Liver (tissue), 9 donors: Measurements from ENCODE around the gene CBR4. TPM values are rescaled to one million over a fixed set of nuclear protein-coding genes. Genes with fewer than 3 reads are reported as not detected.

Experiments
- DNase-seq: peaks from one replicate; pipeline ENCODE4 v3.0.0-alpha.2; 2017; ENCODE audit warnings: low spot score
- H3K27ac ChIP-seq, 2 donors: one replicate each; pipeline ENCODE4 v1.7.0; 2013; ENCODE audit warnings: inconsistent platforms in 2 of 2, low read length in 2 of 2, control low read depth in 1 of 2, low read depth in 1 of 2, mild to moderate bottlenecking in 1 of 2
- H3K27me3 ChIP-seq, 4 donors: one replicate each; pipeline versions ENCODE4 v1.6.1 to v1.7.0; 2013; ENCODE audit warnings: low read length in 3 of 4, inconsistent platforms in 1 of 4, mild to moderate bottlenecking in 1 of 4, moderate library complexity in 1 of 4; ENCODE audit not compliant: control insufficient read depth in 4 of 4, insufficient read depth in 4 of 4
- H3K36me3 ChIP-seq, 4 donors: one replicate each; pipeline versions ENCODE4 v1.6.1 to v1.7.0; 2013; ENCODE audit warnings: low read length in 3 of 4, mild to moderate bottlenecking in 3 of 4, low read depth in 1 of 4, moderate library complexity in 1 of 4; ENCODE audit not compliant: control insufficient read depth in 4 of 4, insufficient read depth in 3 of 4
- H3K4me1 ChIP-seq, 4 donors: one replicate each; pipeline versions ENCODE4 v1.6.1 to v1.7.0; 2013; ENCODE audit warnings: low read length in 3 of 4, mild to moderate bottlenecking in 3 of 4, moderate library complexity in 1 of 4; ENCODE audit not compliant: control insufficient read depth in 4 of 4, insufficient read depth in 4 of 4
- H3K4me3 ChIP-seq, 3 donors: one replicate each; pipeline versions ENCODE4 v1.6.1 to v1.7.0; 2013; ENCODE audit warnings: low read length in 3 of 3, control low read depth in 1 of 3, low read depth in 1 of 3, mild to moderate bottlenecking in 1 of 3
- H3K9ac ChIP-seq, 2 donors: one replicate each; pipeline ENCODE4 v1.7.0; 2013; ENCODE audit warnings: low read length in 2 of 2, mild to moderate bottlenecking in 2 of 2, moderate library complexity in 2 of 2, control low read depth in 1 of 2, low read depth in 1 of 2
- H3K9me3 ChIP-seq, 4 donors: one replicate each; pipeline versions ENCODE4 v1.6.1 to v1.7.0; 2013; ENCODE audit warnings: low read length in 3 of 4; ENCODE audit not compliant: control insufficient read depth in 4 of 4
- ATF3 ChIP-seq: IDR thresholded peaks from 2 replicates; pipeline ENCODE4 v1.6.1; 2016; ENCODE audit warnings: antibody characterized with exemption
- CTCF ChIP-seq: fragments of 150-350 bp; IDR thresholded peaks from 2 replicates; pipeline ENCODE4 v1.5.1; 2017; ENCODE audit warnings: improper control_type of control experiment, low read depth, low read length; ENCODE audit not compliant: missing input control
- EGR1 ChIP-seq, 2 donors: IDR thresholded peaks; 2 replicates each; pipeline ENCODE4 v1.6.1; 2016 to 2018; ENCODE audit warnings: antibody characterized with exemption in 2 of 2, low read depth in 2 of 2
- FOXA1 ChIP-seq: IDR thresholded peaks from 2 replicates; pipeline ENCODE4 v1.6.1; 2016; ENCODE audit warnings: antibody characterized with exemption
- GABPA ChIP-seq, 2 donors: IDR thresholded peaks in 1 of 2; conservative IDR thresholded peaks in 1 of 2; 2 replicates each; pipeline ENCODE4 v1.6.1; 2016; ENCODE audit warnings: antibody characterized with exemption in 2 of 2, mild to moderate bottlenecking in 1 of 2, moderate library complexity in 1 of 2
- HNF4A ChIP-seq, 2 donors: conservative IDR thresholded peaks; 2 replicates each; pipeline ENCODE4 v1.6.1; 2016; ENCODE audit warnings: antibody characterized with exemption in 2 of 2, mild to moderate bottlenecking in 2 of 2
- HNF4G ChIP-seq: IDR thresholded peaks from 2 replicates; pipeline ENCODE4 v1.6.1; 2016; ENCODE audit warnings: antibody characterized with exemption
- JUND ChIP-seq, 2 donors: IDR thresholded peaks; 2 replicates each; pipeline ENCODE4 v1.6.1; 2016; ENCODE audit warnings: antibody characterized with exemption in 2 of 2
- MAX ChIP-seq: IDR thresholded peaks from 2 replicates; pipeline ENCODE4 v1.6.1; 2016; ENCODE audit warnings: antibody characterized with exemption
- RAD21 ChIP-seq, 2 donors: IDR thresholded peaks; 2 replicates each; pipeline ENCODE4 v1.6.1; 2016; ENCODE audit warnings: antibody characterized with exemption in 2 of 2, mild to moderate bottlenecking in 2 of 2
- REST ChIP-seq: IDR thresholded peaks from 2 replicates; pipeline ENCODE4 v1.6.1; 2016; ENCODE audit warnings: antibody characterized with exemption, mild to moderate bottlenecking
- RXRA ChIP-seq, 2 donors: IDR thresholded peaks; 2 replicates each; pipeline ENCODE4 v1.6.1; 2017 to 2018; ENCODE audit warnings: antibody characterized with exemption in 2 of 2, mild to moderate bottlenecking in 1 of 2
- SP1 ChIP-seq: IDR thresholded peaks from 2 replicates; pipeline ENCODE4 v1.6.1; 2018; ENCODE audit warnings: antibody characterized with exemption, mild to moderate bottlenecking
- TAF1 ChIP-seq: conservative IDR thresholded peaks from 2 replicates; pipeline ENCODE4 v1.6.1; 2016; ENCODE audit warnings: antibody characterized with exemption, mild to moderate bottlenecking
- YY1 ChIP-seq: IDR thresholded peaks from 2 replicates; pipeline ENCODE4 v1.6.1; 2016; ENCODE audit warnings: antibody characterized with exemption, mild to moderate bottlenecking
- ZBTB33 ChIP-seq: IDR thresholded peaks from 2 replicates; pipeline ENCODE4 v1.6.1; 2016; ENCODE audit warnings: antibody characterized with exemption
- WGBS: extraction: QIAGEN DNeasy Blood & Tissue Kit; methylation state at CpG from one replicate; pipeline ENCODE4 v1.1.7; 2013; 5-methylcytosine and 5-hydroxymethylcytosine counted together
- polyA plus RNA-seq, 2 donors: library from polyadenylated mRNA; stranded (reverse) in 1 of 2; unstranded in 1 of 2; fragments of 200-250 nt in 1 of 2; fragments of >200 nt in 1 of 2; fragmentation: Nextera tagmentation in 1 of 2; extraction: Ambion mirVana in 1 of 2; gene quantifications; one replicate each; pipeline versions ENCODE4 v1.2.1 to v1.2.3, GENCODE V29; 2013 to 2015
- total RNA-seq, 2 donors: library from RNA; depleted of rRNA; stranded (reverse); fragments of >200 nt; gene quantifications; one replicate each; pipeline ENCODE4 v1.2.3, GENCODE V29; 2014
- donor health status: healthy.
- donor health status: healthy.
- donor health status: healthy.
- donor health status: healthy.
- donor health status: healthy.

Gene CBR4
- total and polyA plus RNA-seq, 4 donors = 9.4 to 32.8 (median 22.6) TPM

- peaks cover 0 to 8% (median 8%) of the 10 kb centered on the region in 4 donors for H3K9me3 ChIP-seq
- H3K4me1 ChIP-seq = no peaks in the 10 kb centered on the region
- no peak overlapping the region for H3K9ac ChIP-seq
- no peak for DNase-seq
- WGBS = 95% methylated on average over 4 of the region's 4 CpGs
- no peak overlapping the region for H3K4me3 ChIP-seq
- no peak for TF ChIP-seq EGR1 (IDR thresholded peaks at IDR 0.05; ENCODE audit: low read depth in 2 of 2)
- TF ChIP-seq CTCF = no peak
- no peak for TF ChIP-seq SP1
- TF ChIP-seq RXRA (IDR thresholded peaks at IDR 0.05) = no peak
- no peak for TF ChIP-seq GABPA (IDR thresholded peaks at IDR 0.05 in 1 of 2, conservative IDR thresholded peaks at IDR 0.05 in 1 of 2)
- no peak for TF ChIP-seq JUND (IDR thresholded peaks at IDR 0.05)
- no peak for TF ChIP-seq REST
- TF ChIP-seq TAF1 = no peak
- TF ChIP-seq MAX = no peak
- TF ChIP-seq ZBTB33 = no peak
- TF ChIP-seq RAD21 (IDR thresholded peaks at IDR 0.05) = no peak
- no peak for TF ChIP-seq HNF4G
- no peak for TF ChIP-seq ATF3
- no peak for TF ChIP-seq FOXA1
- TF ChIP-seq YY1 = no peak
- TF ChIP-seq HNF4A (conservative IDR thresholded peaks at IDR 0.05) = no peak
- peaks cover 4 to 23% (median 17%) of the 10 kb centered on the region in 4 donors for H3K36me3 ChIP-seq
- no peaks in the 10 kb centered on the region for H3K27me3 ChIP-seq
- H3K27ac ChIP-seq = no peak overlapping the region
Measured at GRCh38 chr4:168972596-168972995, 37.5 kb downstream of the CBR4 start.

GRCh38 chr4:168960716-168961115, 49.3 kb downstream of the CBR4 start:
- Histone ChIP-seq H3K9ac (no peak overlapping the region), H3K4me3 (no peak overlapping the region), H3K27me3 (no peaks in the 10 kb centered on the region), H3K27ac (no peak overlapping the region), H3K9me3 (no peaks in the 10 kb centered on the region), H3K36me3 (no peaks in the 10 kb centered on the region), H3K4me1 (no peaks in the 10 kb centered on the region)
- WGBS = 99% methylated on average over 5 of the region's 5 CpGs
- TF ChIP-seq FOXA1 (no peak), REST (no peak), HNF4G (no peak), MAX (no peak), RXRA (IDR thresholded peaks at IDR 0.05) (no peak), ZBTB33 (no peak), RAD21 (IDR thresholded peaks at IDR 0.05) (no peak), GABPA (IDR thresholded peaks at IDR 0.05 in 1 of 2, conservative IDR thresholded peaks at IDR 0.05 in 1 of 2) (no peak)
- no peak for DNase-seq
